OCI-LY3 (cell line): ENCODE data around the gene TAS2R10.

Experiments used
- EZH2phosphoT487 ChIP-seq: fragments of 200-600 bp; shearing (Covaris generic); IDR thresholded peaks from 2 replicates; pipeline ENCODE4 v1.6.1; 2018; ENCODE audit warnings: antibody characterized with exemption, mixed run types, low read depth
- TF ChIP-seq, protein P1 (sequence below): fragments of 200-600, 300-600 bp; sonication (generic); IDR thresholded peaks from 2 replicates; pipeline ENCODE4 v1.5.1; 2014; ENCODE audit warnings: antibody characterized with exemption, low read length, low read depth

DNA sequence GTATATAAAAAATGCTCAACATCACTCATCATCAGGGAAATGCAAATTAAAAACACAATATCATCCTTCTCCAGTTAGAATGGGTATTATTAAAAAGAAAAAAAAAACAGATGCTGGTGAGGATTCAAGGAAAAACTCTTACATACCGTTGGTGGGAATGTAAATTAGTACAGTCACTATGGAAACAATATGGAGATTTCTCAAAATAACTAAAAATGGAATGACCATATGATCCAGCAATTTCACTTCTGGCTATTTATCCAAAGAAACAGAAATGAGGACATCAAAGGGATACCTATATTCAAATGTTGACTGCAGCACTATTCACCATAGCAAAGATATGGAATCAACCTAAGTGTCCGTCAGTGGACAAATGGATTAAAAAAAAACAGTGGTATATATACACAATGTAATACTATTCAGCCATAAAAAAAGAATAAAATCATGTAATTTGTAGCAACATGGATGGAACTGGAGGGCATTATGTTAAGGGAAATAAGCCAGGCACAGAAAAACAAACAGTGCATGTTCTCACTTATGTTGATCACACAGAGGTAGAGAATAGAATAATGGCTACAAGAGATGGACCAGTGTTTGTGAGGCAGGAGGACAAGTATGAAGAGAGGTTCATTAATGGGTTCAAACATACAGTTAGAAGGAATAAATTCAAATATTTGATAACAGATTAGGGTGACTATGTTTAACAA is 37.5 kb upstream of the TAS2R10 start:
- TF ChIP-seq, protein P1, sequence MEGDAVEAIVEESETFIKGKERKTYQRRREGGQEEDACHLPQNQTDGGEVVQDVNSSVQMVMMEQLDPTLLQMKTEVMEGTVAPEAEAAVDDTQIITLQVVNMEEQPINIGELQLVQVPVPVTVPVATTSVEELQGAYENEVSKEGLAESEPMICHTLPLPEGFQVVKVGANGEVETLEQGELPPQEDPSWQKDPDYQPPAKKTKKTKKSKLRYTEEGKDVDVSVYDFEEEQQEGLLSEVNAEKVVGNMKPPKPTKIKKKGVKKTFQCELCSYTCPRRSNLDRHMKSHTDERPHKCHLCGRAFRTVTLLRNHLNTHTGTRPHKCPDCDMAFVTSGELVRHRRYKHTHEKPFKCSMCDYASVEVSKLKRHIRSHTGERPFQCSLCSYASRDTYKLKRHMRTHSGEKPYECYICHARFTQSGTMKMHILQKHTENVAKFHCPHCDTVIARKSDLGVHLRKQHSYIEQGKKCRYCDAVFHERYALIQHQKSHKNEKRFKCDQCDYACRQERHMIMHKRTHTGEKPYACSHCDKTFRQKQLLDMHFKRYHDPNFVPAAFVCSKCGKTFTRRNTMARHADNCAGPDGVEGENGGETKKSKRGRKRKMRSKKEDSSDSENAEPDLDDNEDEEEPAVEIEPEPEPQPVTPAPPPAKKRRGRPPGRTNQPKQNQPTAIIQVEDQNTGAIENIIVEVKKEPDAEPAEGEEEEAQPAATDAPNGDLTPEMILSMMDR = no peak
- no peak for TF ChIP-seq EZH2phosphoT487
